Type B pancreatic cell (in vitro differentiated cells): Measurements from ENCODE around the gene PTBP3. TPM values are rescaled to one million over a fixed set of nuclear protein-coding genes. Genes with fewer than 3 reads are reported as not detected.
"Not testable (repeated sequence)": the region's sequence is repeated elsewhere in the genome, so short reads cannot be mapped to it uniquely, and the experiment has no call there.

Experiments
- DNase-seq: peaks from one replicate; pipeline ENCODE4 v3.0.0; 2021; ENCODE audit warnings: mixed read lengths; ENCODE audit not compliant: unreplicated experiment; ENCODE audit errors: extremely low spot score
- H3K27ac Mint-ChIP-seq: 2 replicates; pipeline ENCODE4 v1.8.0; 2021; ENCODE audit warnings: mild to moderate bottlenecking, mixed read lengths
- H3K27me3 Mint-ChIP-seq: 2 replicates; pipeline ENCODE4 v1.8.0; 2021; ENCODE audit warnings: mixed read lengths
- H3K36me3 Mint-ChIP-seq: 2 replicates; pipeline ENCODE4 v1.8.0; 2021; ENCODE audit warnings: mixed read lengths
- H3K4me1 Mint-ChIP-seq: one replicate; pipeline ENCODE4 v1.8.0; 2021; ENCODE audit warnings: mixed read lengths; ENCODE audit not compliant: unreplicated experiment
- H3K4me3 Mint-ChIP-seq: 2 replicates; pipeline ENCODE4 v1.8.0; 2021; ENCODE audit warnings: mild to moderate bottlenecking, mixed read lengths
- H3K9me3 Mint-ChIP-seq: 2 replicates; pipeline ENCODE4 v1.8.0; 2021; ENCODE audit warnings: mixed read lengths
- total RNA-seq: library from RNA; stranded (reverse); gene quantifications from 2 replicates; pipeline ENCODE4 v1.2.1, GENCODE V29; 2021; ENCODE audit warnings: low replicate concordance
- TF ChIP-seq, protein P1 (sequence below): fragments of 200-600 bp; sonication (generic); conservative IDR thresholded peaks from 2 replicates; pipeline ENCODE4 v1.5.0; 2021; ENCODE audit warnings: antibody characterized with exemption, mild to moderate bottlenecking

The PTBP3 gene
- total RNA-seq, 1 donor from 2014 or later: 78.6 TPM

DNA sequence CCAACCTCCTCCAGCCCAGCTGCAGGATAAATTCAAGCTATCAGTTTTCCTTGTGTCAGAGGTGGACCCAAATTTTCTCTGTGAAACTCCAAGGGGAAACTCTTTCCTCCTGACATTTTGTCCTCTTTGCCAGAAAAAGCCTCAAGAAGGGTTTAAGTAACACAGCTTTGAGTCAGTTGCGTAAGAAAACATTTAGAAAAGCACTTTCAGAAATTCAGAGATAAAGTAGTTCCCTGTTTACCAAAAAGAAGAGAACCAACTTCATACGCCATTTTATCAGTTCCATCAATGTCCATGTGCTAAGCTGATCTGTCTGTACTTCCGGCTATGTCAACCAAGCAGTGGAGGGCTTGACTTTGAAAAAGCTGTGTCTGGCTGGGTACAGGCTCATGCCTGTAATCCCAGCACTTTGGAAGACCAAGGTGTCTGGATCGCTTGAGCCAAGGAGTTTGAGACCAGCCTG lies 138.4 kb downstream of the PTBP3 start:
- no peaks in the 10 kb centered on the region for H3K4me1 Mint-ChIP-seq
- no peaks in the 10 kb centered on the region for H3K27me3 Mint-ChIP-seq
- TF ChIP-seq, protein P1, sequence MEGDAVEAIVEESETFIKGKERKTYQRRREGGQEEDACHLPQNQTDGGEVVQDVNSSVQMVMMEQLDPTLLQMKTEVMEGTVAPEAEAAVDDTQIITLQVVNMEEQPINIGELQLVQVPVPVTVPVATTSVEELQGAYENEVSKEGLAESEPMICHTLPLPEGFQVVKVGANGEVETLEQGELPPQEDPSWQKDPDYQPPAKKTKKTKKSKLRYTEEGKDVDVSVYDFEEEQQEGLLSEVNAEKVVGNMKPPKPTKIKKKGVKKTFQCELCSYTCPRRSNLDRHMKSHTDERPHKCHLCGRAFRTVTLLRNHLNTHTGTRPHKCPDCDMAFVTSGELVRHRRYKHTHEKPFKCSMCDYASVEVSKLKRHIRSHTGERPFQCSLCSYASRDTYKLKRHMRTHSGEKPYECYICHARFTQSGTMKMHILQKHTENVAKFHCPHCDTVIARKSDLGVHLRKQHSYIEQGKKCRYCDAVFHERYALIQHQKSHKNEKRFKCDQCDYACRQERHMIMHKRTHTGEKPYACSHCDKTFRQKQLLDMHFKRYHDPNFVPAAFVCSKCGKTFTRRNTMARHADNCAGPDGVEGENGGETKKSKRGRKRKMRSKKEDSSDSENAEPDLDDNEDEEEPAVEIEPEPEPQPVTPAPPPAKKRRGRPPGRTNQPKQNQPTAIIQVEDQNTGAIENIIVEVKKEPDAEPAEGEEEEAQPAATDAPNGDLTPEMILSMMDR: no peak
- peaks cover 5% of the 10 kb centered on the region for H3K9me3 Mint-ChIP-seq
- no peak overlapping the region for H3K4me3 Mint-ChIP-seq
- DNase-seq: no peak
- no peak overlapping the region for H3K27ac Mint-ChIP-seq
- peaks cover 9% of the 10 kb centered on the region for H3K36me3 Mint-ChIP-seq

DNA sequence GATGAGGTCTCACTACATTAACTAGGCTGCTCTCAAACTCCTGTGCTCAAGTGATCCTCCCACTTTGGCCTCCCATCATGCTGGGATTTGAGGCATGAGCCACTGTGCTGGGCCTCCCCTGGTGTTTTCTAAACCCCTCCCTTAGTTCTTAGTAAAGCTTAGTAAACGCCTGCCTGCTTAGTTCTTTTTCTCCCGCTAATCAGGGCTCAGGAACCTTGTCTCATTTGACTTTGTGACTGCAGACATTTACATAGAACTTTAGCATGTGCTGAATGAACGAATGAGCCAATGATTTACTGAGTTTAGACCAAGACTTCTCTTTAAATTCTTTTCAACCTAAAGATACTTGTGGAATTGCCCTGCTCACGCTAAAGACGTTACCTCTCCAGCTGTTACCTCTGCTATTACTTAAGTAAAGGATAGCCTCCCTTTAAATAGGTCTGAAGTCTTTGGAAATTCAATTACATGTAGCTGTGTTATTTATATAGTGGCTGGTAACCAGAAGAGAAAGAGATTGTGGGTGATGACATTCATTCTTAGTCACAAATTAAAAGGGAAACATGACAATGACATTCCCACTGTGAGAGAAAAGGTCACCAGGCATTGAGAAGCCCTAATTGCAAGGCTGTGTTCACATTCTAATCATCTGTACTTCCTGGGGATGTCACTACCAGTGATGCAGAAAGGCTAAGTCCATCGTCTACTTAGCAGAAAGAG lies 139.7 kb downstream of the PTBP3 start:
- DNase-seq: no peak
- H3K4me3 Mint-ChIP-seq: no peak overlapping the region
- H3K27ac Mint-ChIP-seq: no peak overlapping the region
- H3K4me1 Mint-ChIP-seq: no peaks in the 10 kb centered on the region
- peaks cover 5% of the 10 kb centered on the region for H3K9me3 Mint-ChIP-seq
- TF ChIP-seq, protein P1: no peak
- H3K27me3 Mint-ChIP-seq: no peaks in the 10 kb centered on the region
- peaks cover 6% of the 10 kb centered on the region for H3K36me3 Mint-ChIP-seq

DNA sequence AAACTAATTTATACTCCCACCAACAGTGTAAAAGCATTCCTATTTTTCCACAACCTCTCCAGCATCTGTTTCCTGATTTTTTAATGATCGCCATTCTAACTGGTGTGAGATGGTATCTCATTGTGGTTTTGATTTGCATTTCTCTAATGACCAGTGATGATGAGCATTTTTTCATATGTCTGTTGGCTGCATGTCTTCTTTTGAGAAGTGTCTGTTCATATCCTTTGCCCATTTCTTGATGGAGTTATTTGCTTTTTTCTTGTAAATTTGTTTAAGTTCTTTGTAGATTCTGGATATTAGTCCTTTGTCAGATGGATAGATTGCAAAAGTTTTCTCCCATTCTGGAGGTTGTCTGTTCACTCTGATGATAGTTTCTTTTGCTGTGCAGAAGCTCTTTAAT lies 143.1 kb downstream of the PTBP3 start:
- not testable (repeated sequence) for H3K27ac Mint-ChIP-seq, H3K36me3 Mint-ChIP-seq, H3K4me3 Mint-ChIP-seq, H3K9me3 Mint-ChIP-seq, DNase-seq, H3K27me3 Mint-ChIP-seq, H3K4me1 Mint-ChIP-seq

DNA sequence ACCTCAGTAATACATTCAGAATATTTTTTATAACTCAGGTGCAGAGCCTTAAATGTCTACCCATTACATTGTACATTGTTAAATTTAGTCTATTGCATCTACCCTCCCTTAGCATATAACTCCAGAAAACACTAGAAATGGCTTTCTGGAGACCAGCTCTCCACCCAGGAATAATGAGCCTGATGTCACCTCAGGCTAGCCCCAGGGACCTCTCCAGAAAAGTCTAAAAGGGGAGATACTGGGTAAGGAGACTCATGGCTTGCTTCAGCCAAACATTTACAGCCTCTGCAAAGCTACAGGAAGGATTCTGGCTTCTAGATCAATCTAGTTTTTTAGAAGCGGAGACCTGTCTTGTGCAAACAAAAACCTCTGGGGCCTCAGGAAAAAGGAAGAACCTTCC lies 144.5 kb downstream of the PTBP3 start:
- Mint-ChIP-seq H3K4me1 (peaks cover 5% of the 10 kb centered on the region), H3K27me3 (no peaks in the 10 kb centered on the region), H3K27ac (no peak overlapping the region), H3K4me3 (no peak overlapping the region), H3K36me3 (peaks cover 6% of the 10 kb centered on the region), H3K9me3 (peaks cover 5% of the 10 kb centered on the region)
- TF ChIP-seq, protein P1: no peak
- DNase-seq: no peak

DNA sequence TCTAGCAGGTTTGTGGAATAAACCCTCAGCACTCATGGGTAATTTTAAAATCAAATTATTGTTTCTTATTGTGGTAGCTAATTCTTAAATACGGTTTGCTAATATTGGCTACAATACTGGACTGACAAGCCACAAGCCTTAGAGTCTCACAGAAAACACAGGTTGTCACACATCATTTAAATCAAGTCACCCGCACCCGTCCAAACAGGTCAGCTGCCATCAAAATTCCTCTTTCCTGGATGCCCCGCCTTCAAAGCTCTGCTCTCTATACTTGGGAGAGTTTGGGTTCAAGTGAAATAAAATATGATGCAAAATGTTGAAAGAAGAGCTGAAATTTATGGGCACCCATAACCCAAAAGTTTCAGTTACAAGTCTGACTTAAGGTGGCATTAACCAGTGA lies 146.0 kb downstream of the PTBP3 start:
- peaks cover 6% of the 10 kb centered on the region for H3K36me3 Mint-ChIP-seq
- H3K27me3 Mint-ChIP-seq: no peaks in the 10 kb centered on the region
- H3K4me3 Mint-ChIP-seq: no peak overlapping the region
- DNase-seq: no peak
- TF ChIP-seq, protein P1: no peak
- peaks cover 5% of the 10 kb centered on the region for H3K4me1 Mint-ChIP-seq
- H3K27ac Mint-ChIP-seq: peak overlapping the region; percentile 48
- H3K9me3 Mint-ChIP-seq: peaks cover 5% of the 10 kb centered on the region

DNA sequence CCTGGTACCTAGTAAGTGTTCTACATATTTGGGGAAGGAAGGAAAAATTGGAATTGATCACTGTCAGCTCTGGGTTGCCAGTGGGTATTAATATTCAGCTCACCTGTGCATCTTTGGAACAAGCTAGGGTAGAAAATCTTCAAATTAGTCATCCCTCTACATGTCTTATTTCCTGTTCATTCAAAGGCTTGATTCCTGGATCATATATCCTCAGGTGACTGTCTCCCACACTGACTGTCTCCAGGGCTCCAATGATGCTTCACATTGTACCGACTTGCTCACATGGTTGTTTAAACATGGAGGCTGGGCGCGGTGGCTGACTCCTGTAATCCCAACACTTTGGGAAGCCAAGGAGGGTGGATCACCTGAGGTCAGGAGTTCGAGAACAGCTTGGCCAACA lies 146.7 kb downstream of the PTBP3 start:
- Mint-ChIP-seq H3K27ac (no peak overlapping the region), H3K4me1 (peaks cover 5% of the 10 kb centered on the region), H3K9me3 (peaks cover 5% of the 10 kb centered on the region), H3K27me3 (no peaks in the 10 kb centered on the region), H3K4me3 (no peak overlapping the region), H3K36me3 (peaks cover 6% of the 10 kb centered on the region)
- TF ChIP-seq, protein P1: no peak
- no peak for DNase-seq
